ENCODE measurements around the gene TMEM140. TPM values are rescaled to one million over a fixed set of nuclear protein-coding genes. Genes with fewer than 3 reads are reported as not detected.
"Not testable (repeated sequence)": the region's sequence is repeated elsewhere in the genome, so short reads cannot be mapped to it uniquely, and the experiment has no call there.

TMEM140 gene
- total RNA-seq, 2 experiments from 2014 or later, result 6.2 to 7.6 TPM

GRCh38 chr7:135208102-135208793, 60.4 kb downstream of the TMEM140 start:
- peak overlapping the region; percentile 36 for H3K27ac Mint-ChIP-seq
- no peak for ATAC-seq
- H3K9me3 Mint-ChIP-seq, result no peaks in the 10 kb centered on the region
- ChIA-PET CTCF (interaction anchor here (0.7 to 1.1 kb wide), 2 partner anchors 66 to 222 kb away, joined by 3 to 4 read pairs; partner anchors contain the start of gene AGBL3), POLR2A (no interaction called here)
- intact Hi-C loops (cut with micrococcal nuclease), result no loop called here
- TF ChIP-seq, protein P1, sequence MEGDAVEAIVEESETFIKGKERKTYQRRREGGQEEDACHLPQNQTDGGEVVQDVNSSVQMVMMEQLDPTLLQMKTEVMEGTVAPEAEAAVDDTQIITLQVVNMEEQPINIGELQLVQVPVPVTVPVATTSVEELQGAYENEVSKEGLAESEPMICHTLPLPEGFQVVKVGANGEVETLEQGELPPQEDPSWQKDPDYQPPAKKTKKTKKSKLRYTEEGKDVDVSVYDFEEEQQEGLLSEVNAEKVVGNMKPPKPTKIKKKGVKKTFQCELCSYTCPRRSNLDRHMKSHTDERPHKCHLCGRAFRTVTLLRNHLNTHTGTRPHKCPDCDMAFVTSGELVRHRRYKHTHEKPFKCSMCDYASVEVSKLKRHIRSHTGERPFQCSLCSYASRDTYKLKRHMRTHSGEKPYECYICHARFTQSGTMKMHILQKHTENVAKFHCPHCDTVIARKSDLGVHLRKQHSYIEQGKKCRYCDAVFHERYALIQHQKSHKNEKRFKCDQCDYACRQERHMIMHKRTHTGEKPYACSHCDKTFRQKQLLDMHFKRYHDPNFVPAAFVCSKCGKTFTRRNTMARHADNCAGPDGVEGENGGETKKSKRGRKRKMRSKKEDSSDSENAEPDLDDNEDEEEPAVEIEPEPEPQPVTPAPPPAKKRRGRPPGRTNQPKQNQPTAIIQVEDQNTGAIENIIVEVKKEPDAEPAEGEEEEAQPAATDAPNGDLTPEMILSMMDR (IDR thresholded peaks at IDR 0.05), result no peak
- DNase-seq, result no peak
- peaks cover 45% of the 10 kb centered on the region for H3K4me1 Mint-ChIP-seq (ENCODE audit: low read depth)
- peaks cover 27% of the 10 kb centered on the region for H3K36me3 Mint-ChIP-seq (ENCODE audit: low read depth)
- no peaks in the 10 kb centered on the region for H3K27me3 Mint-ChIP-seq
- H3K4me3 Mint-ChIP-seq, result no peak overlapping the region

- H3K4me3 Mint-ChIP-seq, result no peak overlapping the region
- H3K27ac Mint-ChIP-seq, result no peak overlapping the region
- H3K36me3 Mint-ChIP-seq (ENCODE audit: low read depth), result peaks cover 17% of the 10 kb centered on the region
- no peak for ATAC-seq
- no peak for DNase-seq
- POLR2A ChIA-PET, result interaction anchor here (1.2 to 3.4 kb wide), 2 partner anchors 39 to 48 kb away, joined by 4 to 17 read pairs; partner anchors contain the start of gene CYREN
- no peaks in the 10 kb centered on the region for H3K27me3 Mint-ChIP-seq
- peaks cover 35% of the 10 kb centered on the region for H3K4me1 Mint-ChIP-seq (ENCODE audit: low read depth)
- intact Hi-C loops (cut with micrococcal nuclease), result no loop called here
- TF ChIP-seq, protein P1 (IDR thresholded peaks at IDR 0.05), result no peak
- H3K9me3 Mint-ChIP-seq, result no peaks in the 10 kb centered on the region
- CTCF ChIA-PET, result interaction anchor here (0.7 to 0.8 kb wide), 2 partner anchors 40 to 65 kb away, joined by 3 to 4 read pairs; no protein-coding TSS in a partner anchor
These were observed 61.5 kb downstream of the TMEM140 start for GRCh38 chr7:135209225-135209834.

- Mint-ChIP-seq H3K4me1 (ENCODE audit: low read depth) (peaks cover 32% of the 10 kb centered on the region), H3K36me3 (ENCODE audit: low read depth) (peaks cover 13% of the 10 kb centered on the region), H3K27ac (peak overlapping the region; percentile 97), H3K4me3 (peak overlapping the region; percentile 88), H3K9me3 (no peaks in the 10 kb centered on the region), H3K27me3 (no peaks in the 10 kb centered on the region)
- POLR2A ChIA-PET, result interaction anchor here (1.0 to 3.4 kb wide), 8 partner anchors 9 to 225 kb away, joined by 3 to 17 read pairs (median 4); partner anchors contain the start of genes AGBL3, CYREN and TMEM140
- ATAC-seq (peak; percentile 0), DNase-seq (peak; percentile 17)
- CTCF ChIA-PET, result interaction anchor here (1.0 to 2.4 kb wide), 5 partner anchors 12 to 70 kb away, joined by 3 to 10 read pairs (median 3); partner anchors contain the start of gene CYREN
- TF ChIP-seq, protein P1 (IDR thresholded peaks at IDR 0.05), result no peak
- intact Hi-C loops (cut with micrococcal nuclease), result no loop called here
These were observed 63.0 kb downstream of the TMEM140 start for GRCh38 chr7:135210888-135211178.

GRCh38 chr7:135211179-135211945, 63.5 kb downstream of the TMEM140 start, which contains the start of gene WDR91:
WDR91 (minus strand) TSS chr7:135211526; CDS start chr7:135211502, 24 bp downstream.
- H3K4me3 Mint-ChIP-seq, result peak within 1 kb of the TSS; percentile 88
- peak; percentile 95 for DNase-seq
- CTCF ChIA-PET, result interaction anchor here (1.0 to 2.4 kb wide), 5 partner anchors 13 to 70 kb away, joined by 3 to 10 read pairs (median 3); partner anchors contain the start of gene CYREN

DNA sequence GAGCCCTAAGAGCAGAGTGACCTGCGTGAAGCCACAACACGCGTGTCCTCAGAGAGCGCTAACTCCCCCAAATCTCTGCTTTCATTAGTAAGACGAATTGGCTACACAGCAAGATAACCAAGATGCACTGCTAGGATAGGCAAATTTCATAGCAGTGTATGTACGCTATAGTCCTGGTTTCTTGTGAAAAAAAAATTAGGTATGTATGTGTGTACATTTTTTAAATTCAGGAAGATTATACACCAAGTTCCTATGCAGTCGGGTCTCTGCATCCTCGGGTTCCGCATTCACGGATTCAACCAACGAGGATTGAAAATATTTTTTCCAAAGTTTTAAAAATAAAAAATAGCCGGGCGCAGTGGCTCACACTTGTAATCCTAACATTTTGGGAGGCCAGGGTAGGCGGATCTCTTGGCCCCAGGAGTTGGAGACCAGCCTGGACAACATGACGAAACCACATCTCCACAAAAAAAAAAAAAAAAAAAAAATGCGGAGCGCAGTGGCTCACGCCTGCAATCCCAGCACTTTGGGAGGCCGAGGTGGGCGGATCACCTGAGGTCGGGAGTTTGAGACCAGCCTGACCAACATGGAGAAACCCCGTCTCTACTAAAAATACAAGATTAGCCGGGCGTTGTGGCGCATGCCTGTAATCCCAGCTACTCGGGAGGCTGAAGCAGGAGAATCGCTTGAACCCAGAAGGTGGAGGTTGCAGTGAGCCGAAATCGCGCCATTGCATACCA, 64.2 kb downstream of the TMEM140 start:
- CTCF ChIA-PET, result interaction anchor here (1.0 to 2.4 kb wide), 3 partner anchors 41 to 69 kb away, joined by 3 to 10 read pairs (median 4); partner anchors contain the start of gene CYREN

More at GRCh38 chr7:135211179-135211945, 63.5 kb downstream of the TMEM140 start, which contains the start of gene WDR91:
- TF ChIP-seq, protein P1 (IDR thresholded peaks at IDR 0.05), result no peak
- POLR2A ChIA-PET, result interaction anchor here (1.0 to 3.4 kb wide), 6 partner anchors 9 to 225 kb away, joined by 3 to 17 read pairs (median 6); partner anchors contain the start of genes AGBL3, CYREN and TMEM140
- peak within 1 kb of the TSS; percentile 97 for H3K27ac Mint-ChIP-seq
- H3K4me1 Mint-ChIP-seq (ENCODE audit: low read depth), result peaks cover 29% of the 10 kb centered on the region
- ATAC-seq, result peak; percentile 96
- H3K9me3 Mint-ChIP-seq, result no peaks in the 10 kb centered on the region
- peaks cover 1% of the 10 kb centered on the region for H3K27me3 Mint-ChIP-seq
- intact Hi-C loops (cut with micrococcal nuclease), result no loop called here
- H3K36me3 Mint-ChIP-seq (ENCODE audit: low read depth), result peaks cover 10% of the 10 kb centered on the region

More for the DNA sequence above, 64.2 kb downstream of the TMEM140 start:
- ATAC-seq; intact Hi-C loops (cut with micrococcal nuclease); H3K36me3 Mint-ChIP-seq (ENCODE audit: low read depth); DNase-seq; H3K9me3 Mint-ChIP-seq; H3K27me3 Mint-ChIP-seq: not testable (repeated sequence)
- peak overlapping the region; percentile 79 for H3K27ac Mint-ChIP-seq
- H3K4me3 Mint-ChIP-seq, result peak overlapping the region; percentile 88
- POLR2A ChIA-PET, result interaction anchor here (1.9 to 3.4 kb wide), 2 partner anchors 41 to 226 kb away, joined by 7 to 17 read pairs; partner anchors contain the start of genes AGBL3 and CYREN
- H3K4me1 Mint-ChIP-seq (ENCODE audit: low read depth), result peaks cover 25% of the 10 kb centered on the region
